ENCODE data around the gene CKAP2.

CKAP2 gene

DNA sequence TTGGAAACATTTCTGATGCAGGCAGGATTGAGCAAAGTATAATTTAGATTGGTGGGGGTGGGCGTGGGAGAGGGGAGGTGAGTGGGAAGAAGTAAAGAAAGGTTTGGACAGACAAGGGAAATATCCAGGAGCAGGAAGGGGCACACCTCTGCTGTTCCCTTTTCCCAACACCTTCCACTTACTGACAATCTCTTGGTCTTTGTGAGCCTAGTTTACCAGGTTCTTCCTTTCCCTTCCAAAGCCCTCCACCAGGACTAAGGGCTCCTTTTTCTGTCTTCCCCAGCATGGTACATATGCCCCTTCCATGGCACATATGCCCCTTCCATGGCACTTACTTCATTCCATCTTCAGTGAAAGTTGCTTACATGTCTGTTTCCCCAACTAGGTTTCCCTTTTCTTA is 43.1 kb upstream of the CKAP2 start:
- Histone ChIP-seq H3K27ac (ENCODE audit: insufficient read depth in 1 of 2, low read depth in 1 of 2, low read length in 2 of 2, poor library complexity in 1 of 2, severe bottlenecking in 2 of 2) (no peak overlapping the region), H3K27me3 (replicated peaks in 2 of 5; ENCODE audit: control insufficient read depth in 4 of 5, insufficient read depth in 5 of 5, low read length in 4 of 5) (no peaks in the 10 kb centered on the region), H3K36me3 (ENCODE audit: control insufficient read depth in 4 of 4, insufficient read depth in 4 of 4, low read length in 3 of 4) (peaks cover 23 to 47% (median 38%) of the 10 kb centered on the region in 4 experiments), H3K4me1 (ENCODE audit: control extremely low read depth in 1 of 4, control insufficient read depth in 4 of 4, insufficient read depth in 4 of 4, low read length in 3 of 4) (peaks cover 0 to 2% (median 0%) of the 10 kb centered on the region in 4 experiments), H3K4me3 (ENCODE audit: control insufficient read depth in 1 of 7, extremely low read depth in 1 of 7, insufficient read depth in 4 of 7, low read depth in 2 of 7, low read length in 6 of 7) (no peak overlapping the region), H3K9me3 (ENCODE audit: control extremely low read depth in 1 of 5, control insufficient read depth in 4 of 5, insufficient read depth in 2 of 5, low read depth in 1 of 5, low read length in 4 of 5) (no peaks in the 10 kb centered on the region)
- POLR2A ChIA-PET, result no interaction called here
- CTCF ChIA-PET, result interaction anchor here (1.5 kb wide), 1 partner anchor 38 kb away, joined by 4 read pairs; the partner anchor contains the start of gene VPS36
- WGBS (ENCODE audit: insufficient coverage), result no CpG with 5 or more reads among the region's 1 CpG
- DNase-seq, result no peak

DNA sequence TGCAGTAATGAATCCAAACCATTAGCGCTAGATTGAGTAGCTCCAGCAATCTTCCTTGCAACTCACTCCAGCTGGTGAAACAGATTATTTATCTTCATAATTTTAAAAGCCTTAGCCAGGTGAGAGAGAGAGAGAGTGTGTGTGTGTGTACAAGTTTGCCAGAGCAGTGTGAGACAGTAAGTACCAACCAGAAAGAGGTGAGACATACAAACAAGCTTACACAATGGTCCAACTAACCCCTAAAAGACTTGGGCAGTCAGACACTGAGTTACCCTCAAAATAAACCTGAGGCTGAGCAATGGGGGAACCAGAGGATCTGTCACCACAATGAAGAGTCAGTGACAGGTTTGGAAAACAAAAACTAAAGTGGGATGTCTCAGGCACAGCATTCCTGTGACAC is 41.2 kb upstream of the CKAP2 start:
- no peak for DNase-seq
- Histone ChIP-seq H3K27me3 (replicated peaks in 2 of 5; ENCODE audit: control insufficient read depth in 4 of 5, insufficient read depth in 5 of 5, low read length in 4 of 5) (no peaks in the 10 kb centered on the region), H3K4me1 (ENCODE audit: control extremely low read depth in 1 of 4, control insufficient read depth in 4 of 4, insufficient read depth in 4 of 4, low read length in 3 of 4) (peaks cover 0 to 2% (median 0%) of the 10 kb centered on the region in 4 experiments), H3K27ac (ENCODE audit: insufficient read depth in 1 of 2, low read depth in 1 of 2, low read length in 2 of 2, poor library complexity in 1 of 2, severe bottlenecking in 2 of 2) (no peak overlapping the region), H3K4me3 (ENCODE audit: control insufficient read depth in 1 of 7, extremely low read depth in 1 of 7, insufficient read depth in 4 of 7, low read depth in 2 of 7, low read length in 6 of 7) (no peak overlapping the region), H3K9me3 (ENCODE audit: control extremely low read depth in 1 of 5, control insufficient read depth in 4 of 5, insufficient read depth in 2 of 5, low read depth in 1 of 5, low read length in 4 of 5) (no peaks in the 10 kb centered on the region), H3K36me3 (ENCODE audit: control insufficient read depth in 4 of 4, insufficient read depth in 4 of 4, low read length in 3 of 4) (peaks cover 30 to 61% (median 47%) of the 10 kb centered on the region in 4 experiments)
- WGBS (ENCODE audit: insufficient coverage), result no CpG with 5 or more reads among the region's 1 CpG
- CTCF ChIA-PET, result interaction anchor here (1.2 kb wide), 1 partner anchor 9 kb away, joined by 4 read pairs; no protein-coding TSS in a partner anchor
- POLR2A ChIA-PET, result no interaction called here

DNA sequence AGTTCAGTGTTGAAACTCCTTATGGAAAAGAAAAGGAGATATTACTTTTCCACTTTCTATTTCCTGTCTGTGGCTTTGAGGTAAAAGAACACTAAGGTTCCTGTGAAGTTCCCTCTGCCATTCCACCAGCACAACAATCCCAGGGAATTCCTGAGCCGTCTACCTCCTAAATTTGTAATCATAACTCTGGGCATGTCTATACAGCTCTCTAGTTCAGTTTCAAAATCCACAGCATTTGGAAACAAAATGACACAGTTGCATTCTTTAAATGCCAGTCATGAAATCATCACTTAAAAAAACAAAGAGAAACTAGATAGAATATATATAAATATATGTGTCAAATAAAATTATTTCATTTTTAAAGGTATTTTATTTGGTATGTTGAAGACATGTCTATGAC is 40.3 kb upstream of the CKAP2 start:
- POLR2A ChIA-PET, result no interaction called here
- peaks cover 0 to 2% (median 0%) of the 10 kb centered on the region in 4 experiments for H3K4me1 ChIP-seq (ENCODE audit: control extremely low read depth in 1 of 4, control insufficient read depth in 4 of 4, insufficient read depth in 4 of 4, low read length in 3 of 4)

DNA sequence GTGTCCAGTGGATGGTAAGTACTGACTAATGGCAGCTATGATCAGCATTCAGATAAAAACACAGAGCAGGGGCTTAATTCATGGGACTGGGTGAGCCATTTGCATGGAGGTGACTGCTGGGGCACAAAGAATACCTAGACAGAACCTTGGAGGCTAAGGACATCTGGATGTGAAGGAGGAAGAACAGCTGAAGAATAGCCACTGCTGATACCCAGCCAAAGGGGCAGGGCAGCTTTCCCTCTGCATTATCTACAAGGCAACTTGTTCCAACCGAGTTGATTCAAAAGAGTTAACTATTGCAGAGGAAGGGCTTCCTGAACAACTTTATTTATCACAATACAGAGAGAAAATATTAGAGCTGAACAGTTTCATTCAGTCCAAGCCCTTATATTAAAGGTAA is 36.2 kb upstream of the CKAP2 start:
- Histone ChIP-seq H3K4me1 (ENCODE audit: control extremely low read depth in 1 of 4, control insufficient read depth in 4 of 4, insufficient read depth in 4 of 4, low read length in 3 of 4) (peaks cover 0 to 2% (median 0%) of the 10 kb centered on the region in 4 experiments), H3K4me3 (ENCODE audit: control insufficient read depth in 1 of 7, extremely low read depth in 1 of 7, insufficient read depth in 4 of 7, low read depth in 2 of 7, low read length in 6 of 7) (no peak overlapping the region), H3K27ac (ENCODE audit: insufficient read depth in 1 of 2, low read depth in 1 of 2, low read length in 2 of 2, poor library complexity in 1 of 2, severe bottlenecking in 2 of 2) (no peak overlapping the region), H3K9me3 (ENCODE audit: control extremely low read depth in 1 of 5, control insufficient read depth in 4 of 5, insufficient read depth in 2 of 5, low read depth in 1 of 5, low read length in 4 of 5) (no peaks in the 10 kb centered on the region), H3K27me3 (replicated peaks in 2 of 5; ENCODE audit: control insufficient read depth in 4 of 5, insufficient read depth in 5 of 5, low read length in 4 of 5) (no peaks in the 10 kb centered on the region), H3K36me3 (ENCODE audit: control insufficient read depth in 4 of 4, insufficient read depth in 4 of 4, low read length in 3 of 4) (peaks cover 21 to 73% (median 54%) of the 10 kb centered on the region in 4 experiments)
- CTCF ChIA-PET, result interaction anchor here (0.8 to 1.1 kb wide), 3 partner anchors 13 to 76 kb away, joined by 3 read pairs; no protein-coding TSS in a partner anchor
- no peak for DNase-seq
- POLR2A ChIA-PET, result interaction anchor here (0.6 kb wide), 1 partner anchor 29 kb away, joined by 3 read pairs; no protein-coding TSS in a partner anchor
- no CpG with 5 or more reads among the region's 1 CpG for WGBS (ENCODE audit: insufficient coverage)

More for the DNA sequence above, 40.3 kb upstream of the CKAP2 start:
- Histone ChIP-seq H3K27me3 (replicated peaks in 2 of 5; ENCODE audit: control insufficient read depth in 4 of 5, insufficient read depth in 5 of 5, low read length in 4 of 5) (no peaks in the 10 kb centered on the region), H3K27ac (ENCODE audit: insufficient read depth in 1 of 2, low read depth in 1 of 2, low read length in 2 of 2, poor library complexity in 1 of 2, severe bottlenecking in 2 of 2) (no peak overlapping the region), H3K36me3 (ENCODE audit: control insufficient read depth in 4 of 4, insufficient read depth in 4 of 4, low read length in 3 of 4) (peaks cover 31 to 66% (median 51%) of the 10 kb centered on the region in 4 experiments), H3K4me3 (ENCODE audit: control insufficient read depth in 1 of 7, extremely low read depth in 1 of 7, insufficient read depth in 4 of 7, low read depth in 2 of 7, low read length in 6 of 7) (no peak overlapping the region), H3K9me3 (ENCODE audit: control extremely low read depth in 1 of 5, control insufficient read depth in 4 of 5, insufficient read depth in 2 of 5, low read depth in 1 of 5, low read length in 4 of 5) (no peaks in the 10 kb centered on the region)
- CTCF ChIA-PET, result interaction anchor here (1.2 to 2.5 kb wide), 4 partner anchors 8 to 36 kb away, joined by 4 to 9 read pairs (median 7); no protein-coding TSS in a partner anchor
- no peak for DNase-seq
- WGBS (ENCODE audit: insufficient coverage), result 100% methylated on average over 1 of the region's 1 CpG

DNA sequence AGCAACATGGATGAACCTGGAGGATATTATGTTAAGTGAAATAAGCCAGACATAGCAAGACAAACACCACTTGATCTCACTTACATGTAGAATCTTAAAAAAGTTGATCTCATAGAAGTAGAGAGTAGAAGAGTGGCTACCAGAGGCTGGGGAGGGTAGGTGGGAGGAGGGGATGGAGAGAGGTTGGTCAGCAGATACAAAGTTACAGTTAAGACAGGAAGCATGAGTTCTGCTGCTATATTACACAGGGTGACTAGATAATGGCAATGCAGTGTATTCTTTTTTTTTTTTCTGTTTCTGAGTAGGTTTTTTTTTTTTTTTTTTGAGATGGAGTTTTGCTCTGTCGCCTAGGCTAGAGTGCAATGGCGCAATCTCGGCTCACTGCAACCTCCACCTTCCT is 34.1 kb upstream of the CKAP2 start:
- WGBS (ENCODE audit: insufficient coverage), result no CpG with 5 or more reads among the region's 3 CpGs
- peaks cover 15 to 71% (median 47%) of the 10 kb centered on the region in 4 experiments for H3K36me3 ChIP-seq (ENCODE audit: control insufficient read depth in 4 of 4, insufficient read depth in 4 of 4, low read length in 3 of 4)
- no peak overlapping the region for H3K27ac ChIP-seq (ENCODE audit: insufficient read depth in 1 of 2, low read depth in 1 of 2, low read length in 2 of 2, poor library complexity in 1 of 2, severe bottlenecking in 2 of 2)
- DNase-seq, result peak in 1 of 3 donors; percentile 8
- no peaks in the 10 kb centered on the region for H3K9me3 ChIP-seq (ENCODE audit: control extremely low read depth in 1 of 5, control insufficient read depth in 4 of 5, insufficient read depth in 2 of 5, low read depth in 1 of 5, low read length in 4 of 5)
- CTCF ChIA-PET, result no interaction called here
- H3K4me1 ChIP-seq (ENCODE audit: control extremely low read depth in 1 of 4, control insufficient read depth in 4 of 4, insufficient read depth in 4 of 4, low read length in 3 of 4), result peaks cover 0 to 2% (median 0%) of the 10 kb centered on the region in 4 experiments
- H3K4me3 ChIP-seq (ENCODE audit: control insufficient read depth in 1 of 7, extremely low read depth in 1 of 7, insufficient read depth in 4 of 7, low read depth in 2 of 7, low read length in 6 of 7), result no peak overlapping the region
- H3K27me3 ChIP-seq (replicated peaks in 2 of 5; ENCODE audit: control insufficient read depth in 4 of 5, insufficient read depth in 5 of 5, low read length in 4 of 5), result no peaks in the 10 kb centered on the region
- POLR2A ChIA-PET, result no interaction called here

DNA sequence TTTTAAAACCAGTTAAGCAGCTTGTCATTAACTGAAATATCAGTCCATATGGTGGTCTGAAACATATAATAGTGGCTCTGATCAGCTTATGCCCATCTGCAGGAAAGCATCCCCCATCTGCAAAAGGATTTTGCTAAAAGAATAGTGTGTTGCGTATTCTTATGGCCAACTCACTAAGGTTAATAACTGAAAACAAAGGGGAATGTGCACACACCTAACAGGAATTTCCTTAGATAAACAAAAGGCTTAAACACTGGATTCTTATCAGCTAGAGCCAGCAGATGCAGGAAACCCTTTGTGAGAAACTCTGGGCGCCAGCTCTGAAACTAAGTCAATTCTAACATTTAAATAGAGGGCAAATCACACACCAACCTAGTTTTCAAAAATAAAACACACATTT is 27.0 kb upstream of the CKAP2 start:
- DNase-seq, result peak; percentile 26 to 71 (median 47)
- peaks cover 8 to 48% (median 31%) of the 10 kb centered on the region in 4 experiments for H3K36me3 ChIP-seq (ENCODE audit: control insufficient read depth in 4 of 4, insufficient read depth in 4 of 4, low read length in 3 of 4)
- no CpG with 5 or more reads among the region's 2 CpGs for WGBS (ENCODE audit: insufficient coverage)
- CTCF ChIA-PET, result interaction anchor here (1.4 to 2.3 kb wide), 3 partner anchors 10 to 27 kb away, joined by 4 to 14 read pairs (median 5); partner anchors contain the start of gene VPS36
- peak overlapping the region in 2 of 7 experiments; percentile 13 to 48 for H3K4me3 ChIP-seq (ENCODE audit: control insufficient read depth in 1 of 7, extremely low read depth in 1 of 7, insufficient read depth in 4 of 7, low read depth in 2 of 7, low read length in 6 of 7)
- H3K27ac ChIP-seq (ENCODE audit: insufficient read depth in 1 of 2, low read depth in 1 of 2, low read length in 2 of 2, poor library complexity in 1 of 2, severe bottlenecking in 2 of 2), result peak overlapping the region in 1 of 2 experiments; percentile 64
- no peaks in the 10 kb centered on the region for H3K27me3 ChIP-seq (replicated peaks in 2 of 5; ENCODE audit: control insufficient read depth in 4 of 5, insufficient read depth in 5 of 5, low read length in 4 of 5)
- peaks cover 0 to 18% (median 4%) of the 10 kb centered on the region in 4 experiments for H3K4me1 ChIP-seq (ENCODE audit: control extremely low read depth in 1 of 4, control insufficient read depth in 4 of 4, insufficient read depth in 4 of 4, low read length in 3 of 4)
- POLR2A ChIA-PET, result interaction anchor here (1.2 kb wide), 1 partner anchor 22 kb away, joined by 3 read pairs; the partner anchor contains the start of gene VPS36
- no peaks in the 10 kb centered on the region for H3K9me3 ChIP-seq (ENCODE audit: control extremely low read depth in 1 of 5, control insufficient read depth in 4 of 5, insufficient read depth in 2 of 5, low read depth in 1 of 5, low read length in 4 of 5)

DNA sequence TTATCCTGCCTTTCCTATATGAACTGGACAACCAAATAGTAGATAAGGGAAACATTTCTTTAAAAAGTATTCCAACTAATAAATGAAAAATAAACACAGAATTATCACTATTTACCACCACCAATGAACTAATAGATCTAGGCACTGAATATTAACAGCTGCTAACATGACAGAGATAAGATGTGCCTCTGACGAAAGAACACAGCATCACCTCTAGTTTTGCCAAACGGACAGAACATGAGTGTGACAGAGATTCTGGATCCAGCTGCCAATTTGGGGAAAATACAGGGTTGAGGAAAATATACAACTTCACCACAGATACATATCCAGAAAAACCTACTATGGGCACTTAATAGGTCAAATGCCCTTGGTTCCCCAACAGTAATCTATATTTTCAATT is 22.8 kb upstream of the CKAP2 start:
- Histone ChIP-seq H3K4me3 (ENCODE audit: control insufficient read depth in 1 of 7, extremely low read depth in 1 of 7, insufficient read depth in 4 of 7, low read depth in 2 of 7, low read length in 6 of 7) (no peak overlapping the region), H3K4me1 (ENCODE audit: control extremely low read depth in 1 of 4, control insufficient read depth in 4 of 4, insufficient read depth in 4 of 4, low read length in 3 of 4) (peaks cover 0 to 23% (median 4%) of the 10 kb centered on the region in 4 experiments), H3K27ac (ENCODE audit: insufficient read depth in 1 of 2, low read depth in 1 of 2, low read length in 2 of 2, poor library complexity in 1 of 2, severe bottlenecking in 2 of 2) (no peak overlapping the region), H3K36me3 (ENCODE audit: control insufficient read depth in 4 of 4, insufficient read depth in 4 of 4, low read length in 3 of 4) (peaks cover 2 to 60% (median 29%) of the 10 kb centered on the region in 4 experiments), H3K27me3 (replicated peaks in 2 of 5; ENCODE audit: control insufficient read depth in 4 of 5, insufficient read depth in 5 of 5, low read length in 4 of 5) (no peaks in the 10 kb centered on the region), H3K9me3 (ENCODE audit: control extremely low read depth in 1 of 5, control insufficient read depth in 4 of 5, insufficient read depth in 2 of 5, low read depth in 1 of 5, low read length in 4 of 5) (no peaks in the 10 kb centered on the region)
- no peak for DNase-seq
- ChIA-PET CTCF (interaction anchor here (1.1 to 1.6 kb wide), 3 partner anchors 13 to 89 kb away, joined by 3 to 5 read pairs (median 5); no protein-coding TSS in a partner anchor), POLR2A (interaction anchor here (1.1 kb wide), 1 partner anchor 17 kb away, joined by 7 read pairs; no protein-coding TSS in a partner anchor)
- no CpG with 5 or more reads among the region's 2 CpGs for WGBS (ENCODE audit: insufficient coverage)
